Suprapubic skin (tissue), 4 donors: Measurements from ENCODE around the gene INAFM2.

ENCODE experiments used
- EP300 ChIP-seq: sonication (generic); formaldehyde crosslinking; IDR thresholded peaks from one replicate; pipeline ENCODE4 v1.6.1; 2017; ENCODE audit warnings: antibody characterized with exemption
- POLR2A ChIP-seq, 2 donors: fragments of 450-650 bp; IDR thresholded peaks; one replicate each; pipeline ENCODE4 v1.6.1; 2017; ENCODE audit warnings: antibody characterized with exemption in 2 of 2, mild to moderate bottlenecking in 2 of 2, moderate library complexity in 2 of 2
- POLR2AphosphoS5 ChIP-seq, 3 donors: sonication (generic); formaldehyde crosslinking; IDR thresholded peaks; one replicate each; pipeline ENCODE4 v1.6.1; 2017; ENCODE audit warnings: antibody characterized with exemption in 3 of 3
- TF ChIP-seq, protein P1 (sequence below), 2 donors: fragments of 200-600 bp in 1 of 2; fragments of 450-650 bp in 1 of 2; sonication (generic) in 1 of 2; IDR thresholded peaks; one replicate each; pipeline ENCODE4 v1.5.1; 2016 to 2019; ENCODE audit warnings: antibody characterized with exemption in 2 of 2, mild to moderate bottlenecking in 1 of 2, moderate library complexity in 1 of 2

DNA sequence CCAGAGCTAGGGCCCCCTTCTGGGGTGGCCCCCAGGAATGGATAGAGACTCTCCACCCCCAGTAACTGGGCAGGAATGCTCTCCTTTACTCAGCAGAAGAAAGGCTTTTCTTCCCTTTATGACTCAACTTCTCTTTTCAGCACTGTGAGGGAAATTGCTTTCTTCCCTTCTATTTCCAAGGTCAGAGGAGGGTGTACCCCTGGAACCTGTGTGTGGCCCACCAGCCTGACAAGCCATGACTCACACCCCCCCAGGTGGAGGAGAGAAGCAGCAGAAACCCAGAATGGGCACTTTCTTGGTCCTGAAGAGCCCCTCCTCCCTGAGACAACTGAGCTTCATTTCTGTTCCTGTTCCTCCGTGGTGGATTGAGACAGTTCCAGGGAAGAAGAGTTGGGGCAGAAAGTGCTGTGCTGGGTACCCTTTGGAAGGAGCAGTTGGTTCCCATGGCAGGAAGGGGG is 37.9 kb upstream of the INAFM2 start:
- TF ChIP-seq, protein P1, sequence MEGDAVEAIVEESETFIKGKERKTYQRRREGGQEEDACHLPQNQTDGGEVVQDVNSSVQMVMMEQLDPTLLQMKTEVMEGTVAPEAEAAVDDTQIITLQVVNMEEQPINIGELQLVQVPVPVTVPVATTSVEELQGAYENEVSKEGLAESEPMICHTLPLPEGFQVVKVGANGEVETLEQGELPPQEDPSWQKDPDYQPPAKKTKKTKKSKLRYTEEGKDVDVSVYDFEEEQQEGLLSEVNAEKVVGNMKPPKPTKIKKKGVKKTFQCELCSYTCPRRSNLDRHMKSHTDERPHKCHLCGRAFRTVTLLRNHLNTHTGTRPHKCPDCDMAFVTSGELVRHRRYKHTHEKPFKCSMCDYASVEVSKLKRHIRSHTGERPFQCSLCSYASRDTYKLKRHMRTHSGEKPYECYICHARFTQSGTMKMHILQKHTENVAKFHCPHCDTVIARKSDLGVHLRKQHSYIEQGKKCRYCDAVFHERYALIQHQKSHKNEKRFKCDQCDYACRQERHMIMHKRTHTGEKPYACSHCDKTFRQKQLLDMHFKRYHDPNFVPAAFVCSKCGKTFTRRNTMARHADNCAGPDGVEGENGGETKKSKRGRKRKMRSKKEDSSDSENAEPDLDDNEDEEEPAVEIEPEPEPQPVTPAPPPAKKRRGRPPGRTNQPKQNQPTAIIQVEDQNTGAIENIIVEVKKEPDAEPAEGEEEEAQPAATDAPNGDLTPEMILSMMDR (IDR thresholded peaks at IDR 0.05): no peak
- TF ChIP-seq POLR2AphosphoS5 (IDR thresholded peaks at IDR 0.05): no peak
- TF ChIP-seq EP300: no peak
- TF ChIP-seq POLR2A (IDR thresholded peaks at IDR 0.05): no peak
